Endometrium (tissue), 2 donors: ENCODE results near the gene CDH11.

Experiments
- FAIRE-seq: peaks from 2 replicates; lab custom pipeline; 2012; peaks lifted over from hg19 to GRCh38; lab: Jason Lieb, UNC
- donor health status: control.
- donor health status: control.

The CDH11 gene

DNA sequence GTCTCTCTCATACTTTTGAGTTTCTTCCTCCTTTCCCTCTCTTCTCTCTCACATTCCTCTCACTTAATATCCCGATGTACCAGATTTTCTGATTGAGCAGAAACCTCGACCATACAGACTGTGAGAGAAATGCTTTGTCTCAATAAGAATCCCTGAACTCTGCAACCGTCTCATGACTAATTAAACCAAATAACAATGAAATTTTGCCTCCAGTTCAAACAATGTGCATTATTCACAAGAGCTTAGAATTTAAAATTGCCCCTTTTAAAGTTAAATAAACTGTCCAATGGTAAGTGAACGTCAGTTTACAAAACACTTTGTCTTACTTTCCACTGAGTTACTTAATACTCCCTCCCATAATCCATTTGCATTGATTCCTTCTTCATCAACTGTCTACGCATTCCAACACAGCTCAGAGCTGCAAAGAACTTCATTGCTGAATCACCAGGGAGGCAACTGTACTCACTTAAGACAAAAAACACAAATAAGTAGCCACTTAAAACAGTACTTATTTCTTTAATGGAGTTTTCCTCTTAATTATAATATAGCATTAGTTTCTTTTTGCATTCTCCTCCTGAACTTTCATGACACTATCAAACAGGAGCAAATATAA, 4.9 kb downstream of the CDH11 start:
- no peak for FAIRE-seq

DNA sequence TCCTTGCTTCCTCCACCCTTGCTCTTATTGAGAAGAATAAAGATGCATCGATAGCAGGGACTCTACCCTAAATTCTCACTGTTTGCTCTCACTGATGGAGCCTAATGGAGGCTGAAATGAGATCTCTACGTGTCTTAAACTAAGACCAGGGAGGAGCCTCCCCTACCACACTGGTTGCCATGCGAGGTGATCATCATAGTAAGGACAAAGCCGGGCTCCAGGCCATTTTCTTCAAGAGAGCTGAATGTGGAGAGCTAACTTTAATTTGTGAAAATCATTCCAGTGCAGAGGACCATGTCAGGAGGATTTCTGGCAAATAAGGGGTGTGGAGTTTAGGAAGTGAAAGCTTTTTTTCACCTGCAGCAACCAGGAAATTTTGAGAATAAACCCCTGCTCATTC, 5.6 kb downstream of the CDH11 start:
- FAIRE-seq = no peak

DNA sequence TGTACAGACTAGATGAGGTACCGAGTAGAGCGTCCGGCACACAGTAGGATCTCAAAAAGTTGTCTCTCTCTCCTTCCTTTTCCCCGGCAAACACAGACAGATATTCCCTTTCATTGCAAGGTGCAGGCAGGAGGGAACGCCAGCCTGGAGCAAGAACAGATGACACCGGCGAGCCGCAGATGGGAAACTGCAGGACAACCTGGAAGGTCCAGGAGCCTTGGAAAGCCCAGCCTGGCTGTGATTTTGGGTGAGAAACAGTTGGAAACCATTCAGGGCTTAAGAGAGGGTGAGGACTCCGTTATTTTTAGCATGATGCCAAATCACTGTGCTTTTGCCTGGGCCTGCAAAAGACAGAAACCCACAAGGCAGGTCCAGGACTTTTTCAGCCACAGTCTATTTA, 7.3 kb downstream of the CDH11 start:
- no peak for FAIRE-seq

DNA sequence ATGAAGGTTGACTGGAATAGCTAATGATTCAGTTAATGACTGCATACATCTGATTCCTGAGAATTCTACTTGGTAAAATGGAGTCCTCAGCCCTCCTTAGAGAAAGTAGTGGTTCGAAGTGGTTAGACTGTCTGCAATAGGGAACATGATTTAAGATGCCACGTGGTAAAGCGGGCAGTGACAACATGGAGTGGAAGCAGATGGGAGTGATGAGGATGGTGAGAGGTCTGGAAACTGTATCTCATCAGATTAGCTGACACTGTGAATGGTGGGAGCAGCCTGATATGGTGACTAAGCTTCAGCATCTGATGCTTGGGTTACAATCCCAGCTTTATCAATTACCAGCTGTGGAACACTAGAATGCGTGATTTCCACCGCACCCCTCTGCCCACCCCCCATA, 8.4 kb downstream of the CDH11 start:
- no peak for FAIRE-seq

DNA sequence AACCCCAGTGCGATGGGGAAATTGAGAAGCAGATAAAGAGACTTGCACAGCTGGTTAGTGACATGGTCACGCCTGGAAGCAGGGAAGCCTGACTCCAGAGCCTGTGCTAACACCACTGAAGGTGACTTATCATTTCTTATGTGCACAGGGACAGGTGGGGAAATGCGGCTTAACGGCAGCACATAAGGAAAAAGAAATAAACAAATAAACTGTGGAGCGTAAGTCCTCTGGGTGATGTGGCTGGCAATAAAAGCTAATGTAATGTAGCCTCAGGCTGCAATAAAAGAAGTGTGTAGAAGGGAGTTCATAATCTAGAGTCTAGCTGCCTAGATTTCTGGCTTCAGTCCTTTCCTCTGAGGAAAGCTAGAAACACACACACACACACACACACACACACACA, 10.6 kb downstream of the CDH11 start:
- FAIRE-seq = no peak

DNA sequence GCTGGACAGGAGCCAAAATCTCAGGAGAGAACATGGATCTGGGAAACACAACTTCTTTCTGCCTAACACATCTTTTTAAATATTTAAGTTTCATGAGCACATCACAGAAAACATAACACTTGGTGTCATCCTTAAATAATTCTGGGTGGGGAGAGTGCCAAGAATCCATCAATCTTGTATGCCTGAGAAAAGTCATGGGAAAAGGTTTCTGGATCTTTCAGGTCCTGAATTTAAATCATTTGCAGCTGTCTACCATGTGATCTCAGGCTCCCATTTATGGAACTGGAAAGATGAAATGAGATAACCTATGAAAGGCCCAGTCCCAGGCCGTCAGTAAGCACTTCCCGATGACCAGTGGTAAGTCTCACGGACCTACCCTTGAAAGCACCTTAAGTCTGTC, 15.1 kb downstream of the CDH11 start:
- FAIRE-seq = no peak

DNA sequence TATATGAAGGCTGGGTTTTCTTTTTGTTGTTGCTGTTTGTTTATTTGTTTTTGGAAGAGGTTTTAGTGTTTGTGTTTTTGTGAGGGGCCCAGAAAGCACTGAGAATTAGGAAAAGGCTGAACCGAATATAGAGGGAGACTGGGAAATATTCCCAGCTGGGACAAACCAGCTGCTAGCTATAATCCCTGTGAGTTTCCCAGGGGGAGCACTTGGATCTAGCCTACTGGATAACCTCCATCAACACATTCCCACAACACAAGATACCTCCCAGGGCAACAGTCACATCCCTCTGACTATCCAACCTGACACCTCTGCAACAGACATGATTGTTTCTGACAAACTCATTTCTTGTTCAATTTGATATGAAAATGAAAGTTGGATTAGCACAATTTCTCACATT, 16.7 kb downstream of the CDH11 start:
- FAIRE-seq = no peak

DNA sequence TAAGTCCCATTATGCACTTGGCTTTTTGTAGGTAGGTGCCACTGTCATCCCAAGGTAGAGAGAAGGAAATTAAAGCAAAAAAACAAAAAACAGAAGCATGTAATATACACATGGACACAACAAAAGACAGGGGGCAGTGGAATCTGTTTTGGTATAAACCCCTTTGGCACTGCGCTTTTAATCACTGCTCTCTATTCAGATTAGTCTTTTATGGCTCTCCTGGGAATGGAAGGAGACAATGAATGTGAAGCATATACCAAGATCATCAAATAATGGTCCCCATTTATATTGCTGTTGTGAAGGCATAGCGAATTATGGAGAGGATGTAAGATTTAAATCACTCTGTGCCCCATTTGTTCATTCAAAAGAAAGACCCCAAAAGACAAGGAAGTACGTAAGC, 17.4 kb downstream of the CDH11 start:
- FAIRE-seq = no peak

DNA sequence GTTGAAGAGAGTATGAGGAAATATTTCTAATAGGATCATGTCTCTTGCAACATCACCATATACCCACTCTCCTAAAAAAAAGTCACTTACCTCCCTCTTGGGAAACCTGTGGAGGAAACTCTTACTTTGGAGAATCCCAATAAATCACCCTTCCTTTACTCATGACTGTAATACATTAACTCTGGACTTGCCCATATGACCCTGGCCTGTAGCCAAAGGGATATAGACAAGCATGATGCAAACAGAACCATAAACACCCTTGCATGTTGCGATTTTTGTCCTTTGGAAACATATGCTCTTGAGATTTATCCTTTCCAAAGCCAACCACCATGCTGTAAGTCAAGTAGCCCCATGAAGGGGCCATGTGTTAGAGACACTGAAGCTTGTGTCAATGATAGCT, 19.5 kb downstream of the CDH11 start:
- FAIRE-seq = no peak

DNA sequence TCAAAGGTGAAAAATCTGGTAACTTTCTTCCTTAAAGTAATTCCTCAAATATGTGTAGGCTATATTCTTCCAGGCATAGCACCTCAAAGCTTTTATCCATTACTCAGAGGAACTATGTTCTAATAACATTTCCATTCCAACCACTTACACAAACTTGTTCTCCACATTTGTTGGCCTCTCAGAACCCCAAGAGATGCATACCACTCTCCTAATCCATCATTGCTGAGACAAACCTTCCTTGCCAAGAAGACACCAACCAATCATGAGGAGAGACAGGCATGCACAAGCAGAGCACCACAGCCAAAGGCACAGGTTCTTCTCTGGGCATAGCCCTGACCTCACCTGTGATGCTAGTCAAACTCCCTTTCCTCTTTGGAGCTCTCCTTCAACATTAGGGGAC, 20.9 kb downstream of the CDH11 start:
- no peak for FAIRE-seq

DNA sequence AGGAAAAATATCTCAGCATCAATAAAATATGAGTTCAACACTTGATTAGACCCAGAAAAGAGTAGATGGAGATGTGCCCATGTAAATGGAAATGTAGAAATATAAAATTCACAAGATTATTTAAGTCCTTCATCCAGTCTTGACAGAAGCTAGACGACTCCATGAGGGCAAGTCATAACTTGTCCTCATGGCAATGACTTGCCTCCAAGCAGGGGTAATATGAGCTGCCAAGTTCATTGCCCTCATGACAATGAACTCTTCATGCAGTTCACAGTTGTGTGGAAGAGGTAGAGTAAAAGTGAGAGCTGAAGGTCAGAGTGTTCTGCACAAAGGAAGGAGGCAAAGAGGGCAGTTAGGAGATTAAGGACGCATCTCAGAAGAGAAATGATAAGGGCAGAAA, 22.3 kb downstream of the CDH11 start:
- FAIRE-seq = no peak

DNA sequence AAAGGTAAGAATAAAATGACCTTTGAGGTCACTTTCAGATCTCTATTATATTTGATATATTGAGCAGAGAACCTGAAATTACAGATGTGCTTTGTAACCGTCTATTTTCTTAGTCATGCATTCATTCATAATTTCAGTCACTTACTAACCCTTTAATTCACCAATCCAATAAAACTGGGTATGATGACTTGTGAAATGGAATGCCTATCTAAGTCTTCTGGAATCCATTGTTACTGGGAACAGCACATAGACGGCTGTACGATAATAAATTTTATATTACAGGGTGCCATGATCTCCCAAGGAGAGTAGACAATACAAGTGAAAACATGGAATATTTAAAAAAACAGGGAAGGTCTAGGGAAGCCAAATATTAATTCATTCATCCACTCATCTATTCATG, 22.9 kb downstream of the CDH11 start:
- no peak for FAIRE-seq

DNA sequence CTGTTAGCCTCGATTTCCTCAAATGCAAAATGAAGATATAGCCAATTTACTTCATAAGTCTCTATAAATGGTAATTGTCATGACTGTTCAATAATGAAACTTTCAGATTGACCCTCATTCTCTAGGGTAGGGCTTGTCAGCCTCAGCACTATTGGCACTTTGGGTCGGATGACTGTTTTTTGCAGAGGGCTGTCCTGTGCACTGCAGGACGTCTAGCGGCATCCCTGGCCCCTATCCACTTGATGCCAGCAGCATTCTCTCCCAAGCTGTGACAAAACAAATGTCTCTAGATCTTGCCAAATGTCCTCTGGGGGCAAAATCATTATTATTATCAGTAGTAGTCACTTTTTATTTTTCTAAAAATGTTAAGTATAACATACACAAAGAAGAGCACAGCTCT, 24.6 kb downstream of the CDH11 start:
- FAIRE-seq = no peak

DNA sequence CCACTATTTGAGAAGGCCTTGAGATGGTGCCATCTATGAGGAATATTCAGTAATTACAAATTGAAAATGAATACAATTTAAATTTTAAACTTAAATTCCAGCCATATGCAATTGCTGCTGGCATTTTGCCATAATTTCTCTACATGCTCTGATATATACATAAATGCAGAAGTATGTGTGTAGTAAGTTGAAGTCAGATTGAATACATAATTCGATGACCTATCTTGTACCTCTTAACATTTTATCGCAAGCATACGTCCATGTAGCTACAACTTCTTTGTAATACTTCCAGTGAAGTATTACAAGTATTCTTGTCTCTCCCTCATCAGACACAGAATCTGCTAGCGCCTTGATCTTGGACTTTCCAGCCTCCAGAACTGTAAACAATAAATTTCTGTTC, 26.0 kb downstream of the CDH11 start:
- FAIRE-seq = no peak

DNA sequence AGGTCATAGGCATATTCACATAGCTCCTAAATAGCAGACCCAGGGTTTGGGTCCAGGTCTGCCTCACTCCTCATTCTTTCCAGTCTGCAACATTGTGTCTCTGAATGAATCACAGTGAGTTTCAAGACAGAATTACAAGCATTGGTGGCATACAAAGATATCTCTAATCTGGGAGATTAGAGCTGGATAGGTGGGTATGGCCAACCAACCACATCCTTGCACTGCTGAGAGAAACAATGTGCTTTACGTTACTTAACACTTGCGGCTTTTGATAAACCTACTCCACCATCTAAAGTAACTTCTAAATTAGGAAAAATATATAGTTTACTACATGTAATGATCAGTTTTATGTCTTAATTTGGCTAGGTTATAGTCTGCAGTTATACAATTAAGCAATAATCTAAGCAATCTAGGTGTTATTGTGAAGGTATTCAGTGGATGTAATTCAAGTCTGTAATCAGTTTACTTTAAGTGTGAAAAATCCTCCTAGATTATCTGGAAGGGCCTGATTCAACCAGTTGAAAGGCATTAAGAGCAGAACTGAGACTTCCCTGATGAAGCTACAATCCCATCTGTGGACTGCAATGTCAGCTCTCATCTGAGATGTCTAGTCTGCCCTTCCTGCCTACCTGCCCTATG, 26.7 kb downstream of the CDH11 start:
- no peak for FAIRE-seq

DNA sequence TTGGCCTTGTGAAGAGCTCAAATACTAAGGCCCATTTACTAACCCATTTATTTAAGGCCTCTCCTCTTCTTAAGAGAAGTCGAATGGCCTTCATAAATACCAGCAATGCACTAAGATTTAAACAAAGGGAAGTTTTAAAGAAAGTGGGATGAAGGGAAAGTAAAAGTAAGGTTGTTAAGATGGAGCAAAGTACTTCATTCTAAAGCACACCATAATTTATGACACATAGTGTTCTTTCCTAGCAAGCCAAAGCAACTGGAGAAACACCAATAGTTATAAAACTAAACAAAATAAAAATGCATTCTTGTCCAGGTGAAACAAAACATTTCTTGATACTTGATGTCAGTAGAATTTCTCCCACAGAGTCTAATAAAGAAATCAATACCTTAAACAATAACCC, 27.9 kb downstream of the CDH11 start:
- no peak for FAIRE-seq

DNA sequence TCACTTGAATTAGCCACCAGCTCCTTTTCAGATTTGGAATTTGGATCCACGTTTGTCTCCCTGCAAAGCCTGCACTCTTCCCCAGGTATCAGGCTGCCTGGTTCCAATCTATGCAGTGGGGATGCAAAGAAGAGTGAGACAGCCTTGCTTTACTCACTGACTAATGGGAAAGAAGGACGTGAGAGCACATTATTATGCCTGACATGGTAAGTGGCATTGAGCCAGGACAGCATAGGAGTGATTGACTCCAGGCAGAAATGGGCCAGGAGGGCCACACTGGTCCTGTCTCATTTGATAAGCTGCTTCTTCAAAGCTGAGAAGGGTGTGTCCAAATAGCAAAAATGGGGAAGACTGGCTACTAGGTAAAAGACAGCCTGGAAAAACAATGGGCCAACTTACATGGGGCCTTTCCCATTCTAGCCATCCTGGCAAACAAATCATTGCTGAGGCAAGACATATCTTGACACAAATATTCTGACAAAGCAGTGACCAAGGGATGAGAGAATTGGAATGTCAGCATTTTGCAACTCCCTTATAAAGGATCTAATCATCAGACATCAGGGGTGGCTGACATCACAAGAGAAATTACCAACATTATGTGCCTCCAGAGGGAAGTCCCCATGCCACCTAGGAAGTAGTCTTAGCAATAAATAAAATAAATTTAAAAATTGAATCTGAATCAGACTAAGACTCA, 38.6 kb downstream of the CDH11 start:
- FAIRE-seq = no peak

DNA sequence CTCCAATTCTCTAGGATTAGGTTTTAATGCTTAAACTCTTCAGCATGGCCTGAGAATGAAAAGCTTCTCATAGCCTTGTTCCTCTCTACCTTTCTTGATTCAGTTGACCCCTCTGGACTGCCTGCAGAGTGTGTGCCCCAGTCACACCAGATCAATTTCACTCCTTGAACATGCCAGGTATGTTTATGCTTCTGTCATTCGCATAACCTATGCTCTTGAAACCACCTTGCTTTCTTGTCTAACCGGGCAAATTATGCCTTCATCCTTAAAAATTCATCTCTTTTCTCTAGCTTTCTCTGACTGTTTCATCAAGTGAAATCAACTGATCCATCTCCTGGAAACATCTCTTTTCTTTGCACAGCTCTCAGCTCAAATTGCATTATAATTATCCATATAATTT, 42.3 kb downstream of the CDH11 start:
- peak; percentile 12 for FAIRE-seq

DNA sequence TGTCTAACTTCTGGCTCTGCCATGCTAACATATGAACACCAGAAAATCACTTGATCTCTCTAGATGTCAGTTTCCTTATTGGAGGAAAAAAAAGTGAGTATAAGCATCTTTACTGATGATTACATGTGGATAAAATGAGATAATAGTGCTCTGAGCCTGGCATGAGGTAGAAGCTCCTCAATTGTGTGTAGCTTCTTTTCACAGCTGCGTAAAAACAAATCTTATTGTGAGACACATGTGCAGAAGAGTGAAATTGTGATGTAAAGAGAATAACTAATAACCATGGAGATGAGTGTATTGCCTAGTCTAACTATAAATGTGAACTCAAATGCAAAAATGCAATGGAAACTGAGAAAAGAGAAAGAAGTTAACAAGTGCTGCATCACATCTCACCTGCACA, 44.7 kb downstream of the CDH11 start:
- FAIRE-seq = no peak

DNA sequence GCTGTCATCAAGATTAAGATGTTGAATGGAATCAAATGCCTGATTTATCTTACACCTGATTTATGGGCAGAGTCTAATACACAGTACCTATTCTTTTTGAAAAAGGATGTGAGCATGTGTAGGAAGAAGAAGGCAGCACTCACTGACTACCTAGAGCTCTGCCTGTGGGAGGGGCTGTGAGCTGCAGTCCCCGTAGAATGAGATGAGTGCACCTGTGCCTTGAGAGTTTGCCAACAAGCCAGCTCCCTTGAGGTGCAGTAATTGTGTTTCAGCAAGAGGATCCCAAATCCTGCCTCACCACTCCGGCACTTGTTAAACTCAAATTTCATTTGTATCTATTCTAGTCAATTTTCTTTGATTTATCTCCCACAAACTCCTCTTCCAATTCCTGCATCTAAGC, 46.0 kb downstream of the CDH11 start:
- no peak for FAIRE-seq

DNA sequence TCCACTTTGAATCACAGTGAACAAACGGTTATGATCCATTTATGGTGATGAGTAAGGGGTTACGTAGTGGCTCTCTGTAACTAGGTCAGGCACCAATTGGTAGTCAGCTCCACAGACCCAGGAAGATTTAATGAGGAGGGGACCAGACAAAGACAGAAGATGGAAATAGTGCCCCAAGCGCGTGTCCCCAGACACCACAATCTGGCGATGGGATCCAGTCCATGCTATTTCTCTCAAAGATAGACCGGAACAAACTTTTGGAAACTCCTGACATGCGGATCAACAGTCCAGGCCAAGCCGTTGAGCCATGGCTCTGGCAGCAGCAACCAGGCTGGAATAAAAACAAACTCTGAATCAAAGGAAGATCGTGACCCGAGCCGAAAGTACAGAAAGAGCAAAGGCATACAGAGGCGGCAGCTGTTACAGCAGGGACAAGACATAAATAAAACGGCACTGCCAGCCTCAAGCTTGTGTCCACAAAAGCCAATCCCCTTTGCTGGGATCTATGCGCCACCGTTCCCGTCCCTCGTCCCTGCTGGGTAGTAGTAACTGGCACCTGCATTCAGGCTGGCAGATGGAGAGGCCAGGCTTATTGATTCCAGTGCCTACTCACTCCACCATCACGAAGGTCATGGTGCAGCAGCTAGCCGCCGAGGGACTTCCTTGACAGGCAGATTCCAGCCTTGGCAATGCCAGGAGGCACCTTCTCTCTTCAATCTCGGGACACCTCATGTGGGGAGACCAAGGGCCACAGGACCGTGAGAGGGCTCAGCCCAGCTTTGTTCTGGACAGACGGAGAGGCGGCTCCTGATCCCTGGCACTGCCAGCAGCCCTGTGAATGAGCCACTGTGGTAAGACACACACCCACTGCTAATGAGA, 50.2 kb downstream of the CDH11 start:
- no peak for FAIRE-seq

DNA sequence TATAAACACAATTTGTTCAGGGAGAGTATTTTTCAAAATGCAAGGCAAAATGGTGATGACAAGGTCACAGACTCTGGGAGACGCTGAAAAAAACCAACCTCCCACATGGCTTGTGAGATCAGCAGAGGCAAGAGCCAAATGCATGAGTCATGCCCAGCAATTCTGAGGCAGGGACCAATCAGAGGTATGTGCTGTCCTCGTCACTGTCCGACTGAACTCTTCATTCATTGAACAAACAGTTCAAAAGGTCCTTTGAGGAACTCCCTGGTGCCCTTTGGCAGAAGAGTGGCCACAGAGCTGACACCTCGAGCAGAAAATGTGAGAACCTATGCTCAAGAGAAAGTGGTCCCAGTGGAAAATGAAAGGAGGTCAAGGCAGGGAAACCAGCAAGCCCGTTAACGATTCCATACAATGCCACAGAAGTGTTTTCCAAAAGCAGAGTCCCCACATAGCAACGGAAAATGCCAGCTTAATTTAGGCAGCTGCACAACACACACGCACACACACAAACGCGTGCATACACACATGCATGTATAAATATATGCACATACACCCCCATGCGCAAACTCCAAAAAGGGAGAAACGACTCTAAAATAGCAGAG, 50.9 kb downstream of the CDH11 start:
- FAIRE-seq = peak; percentile 87

DNA sequence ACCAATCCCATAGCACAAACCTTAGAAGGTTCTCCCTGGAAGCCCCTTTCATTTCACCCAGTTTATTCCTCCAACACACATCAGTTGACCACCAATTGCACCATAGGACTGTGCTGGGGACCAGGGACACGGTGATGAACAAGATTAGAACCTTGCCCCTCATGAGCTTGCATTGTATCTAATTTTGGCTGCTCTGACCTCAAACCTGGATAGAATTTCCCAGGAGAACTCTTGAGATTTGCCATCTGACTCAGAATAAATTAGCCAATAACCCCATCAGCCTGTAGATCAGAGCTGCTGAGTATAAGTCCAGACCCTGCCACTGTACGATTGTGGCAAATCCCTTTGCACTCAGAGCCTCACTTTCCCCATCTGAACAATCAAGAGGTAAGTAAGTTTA, 52.1 kb downstream of the CDH11 start:
- FAIRE-seq = no peak
